K562 (cell line): ENCODE measurements around the gene GNB2. TPM values are rescaled to one million over a fixed set of nuclear protein-coding genes. Genes with fewer than 3 reads are reported as not detected.

ENCODE experiments used
- ARID4B ChIP-seq: sonication (generic); formaldehyde crosslinking; IDR thresholded peaks from 2 replicates; pipeline ENCODE4 v1.8.0; 2022; ENCODE audit warnings: mild to moderate bottlenecking, missing genetic modification reagents
- CHD4 ChIP-seq: fragments of 200-600 bp; sonication (generic); IDR thresholded peaks from 3 replicates; pipeline ENCODE4 v1.6.1; 2012; ENCODE audit warnings: low read depth, mild to moderate bottlenecking, mixed read lengths, low read length, inconsistent platforms; ENCODE audit not compliant: insufficient read depth, insufficient replicate concordance, poor library complexity, severe bottlenecking
- HLTF ChIP-seq: fragments of 450-650 bp; IDR thresholded peaks from 2 replicates; pipeline ENCODE4 v1.6.1; 2016
- MXI1 ChIP-seq: IDR thresholded peaks from 2 replicates; pipeline ENCODE4 v1.6.1; 2011; ENCODE audit warnings: low read depth, mild to moderate bottlenecking, improper control_type of control experiment, low read length
- REST ChIP-seq, 2 experiments: fragments of 450-650 bp; formaldehyde crosslinking in 1 of 2; IDR thresholded peaks; 2 replicates each; pipeline versions ENCODE4 v1.4.0 to v1.6.1; 2014 to 2020; ENCODE audit warnings: mild to moderate bottlenecking in 2 of 2, borderline replicate concordance in 1 of 2, low read depth in 1 of 2
- ZC3H8 ChIP-seq: fragments of 450-650 bp; IDR thresholded peaks from 2 replicates; pipeline ENCODE4 v1.6.1; 2017
- ZNF589 ChIP-seq: fragments of 200-800 bp; sonication (Bioruptor generic); IDR thresholded peaks from 2 replicates; pipeline ENCODE4 v1.6.1; 2016; ENCODE audit warnings: low read depth, missing genetic modification characterization, missing compliant biosample characterization
- ZNF639 ChIP-seq, 2 experiments: fragments of 200-800 bp in 1 of 2; sonication (Bioruptor generic) in 1 of 2; sonication (generic) in 1 of 2; formaldehyde crosslinking in 1 of 2; IDR thresholded peaks in 1 of 2; conservative IDR thresholded peaks in 1 of 2; 2 replicates each; pipeline versions ENCODE4 v1.5.0 to v1.6.1; 2016 to 2020; ENCODE audit warnings: missing compliant biosample characterization in 1 of 2, missing genetic modification characterization in 1 of 2, missing genetic modification reagents in 1 of 2
- ZNF655 ChIP-seq: fragments of 250-450 bp; sonication (Bioruptor Pico); IDR thresholded peaks from 2 replicates; pipeline ENCODE4 v1.5.0; 2021
- ZSCAN29 ChIP-seq: fragments of 450-650 bp; IDR thresholded peaks from 2 replicates; pipeline ENCODE4 v1.6.1; 2017
- polyA plus RNA-seq, 8 experiments: library from polyadenylated mRNA; depleted of rRNA in 4 of 8; stranded (reverse) in 5 of 8; unstranded in 3 of 8; fragments of >200 nt; fragmentation: Nextera tagmentation in 2 of 8; fragmentation: Illumina TruSeq in 1 of 8; extraction: Ambion mirVana in 2 of 8; extraction: Trizol in 1 of 8; gene quantifications; 2 replicates each; pipeline versions ENCODE4 v1.2.1 to v1.2.3, GENCODE V29; 2011 to 2014; ENCODE audit warnings: inconsistent platforms in 1 of 8, missing spikeins in 1 of 8
- total RNA-seq, 7 experiments: library from RNA; depleted of rRNA in 6 of 7; stranded (reverse); fragments of >200 nt in 6 of 7; fragmentation: Illumina TruSeq in 2 of 7; extraction: Trizol in 2 of 7; gene quantifications; 2 replicates each; pipeline versions ENCODE4 v1.2.1 to v1.2.3, GENCODE V29; 2011 to 2021; ENCODE audit warnings: low replicate concordance in 1 of 7

GNB2 gene
- total and polyA plus RNA-seq, 9 of the 15 experiments (the other 6 are each of a cell fraction or from before 2014, with no cell fraction given) = 0.65 to 320 (median 104) TPM

GRCh38 chr7:100673302-100673941, at the start of gene GNB2 (continued):
- TF ChIP-seq ARID4B (CRISPR knock-in tag) (peak; percentile 47), ZNF655 (CRISPR knock-in tag) (no peak), CHD4 (no peak), ZSCAN29 (0 out of 2 replicates have a peak, but pooled peaks have one; percentile 32), MXI1 (no peak), REST (IDR thresholded peaks at IDR 0.05; ENCODE audit: borderline replicate concordance) (peak; percentile 95), REST (CRISPR knock-in tag; IDR thresholded peaks at IDR 0.05; ENCODE audit: low read depth) (peak; percentile 87; the same call in 1 of the 2 replicates), ZNF639 (CRISPR knock-in tag; conservative IDR thresholded peaks at IDR 0.05 in 1 of 2, IDR thresholded peaks at IDR 0.05 in 1 of 2) (peak in 1 of 2 experiments; percentile 97; a peak in 2 of 4 replicates), ZC3H8 (no peak), ZNF589 (CRISPR knock-in tag) (peak; percentile 46; the same call in 1 of the 2 replicates), HLTF (no peak)
